ENCODE measurements around the gene FYTTD1.

Gene FYTTD1

GRCh38 chr3:197835509-197835908 is 85.8 kb downstream of the FYTTD1 start:
- no peak overlapping the region for H3K27ac ChIP-seq (ENCODE audit: low read depth, low read length)
- H3K4me1 ChIP-seq (ENCODE audit: insufficient read depth, low read length) = no peaks in the 10 kb centered on the region
- peaks cover 94% of the 10 kb centered on the region for H3K36me3 ChIP-seq (ENCODE audit: insufficient read depth, low read length)
- H3K9me3 ChIP-seq (ENCODE audit: insufficient read depth, low read depth, low read length) = no peaks in the 10 kb centered on the region
- H3K9ac ChIP-seq (ENCODE audit: low read depth, low read length) = no peak overlapping the region
- H3K4me3 ChIP-seq (ENCODE audit: low read length) = no peak overlapping the region
- H3K27me3 ChIP-seq (ENCODE audit: insufficient read depth, low read length) = no peaks in the 10 kb centered on the region
- 96% methylated on average over 5 of the region's 5 CpGs for WGBS

- H3K9ac ChIP-seq (ENCODE audit: low read depth, low read length) = no peak overlapping the region
- no peaks in the 10 kb centered on the region for H3K27me3 ChIP-seq (ENCODE audit: insufficient read depth, low read length)
- peaks cover 94% of the 10 kb centered on the region for H3K36me3 ChIP-seq (ENCODE audit: insufficient read depth, low read length)
- H3K9me3 ChIP-seq (ENCODE audit: insufficient read depth, low read depth, low read length) = no peaks in the 10 kb centered on the region
- no peak overlapping the region for H3K27ac ChIP-seq (ENCODE audit: low read depth, low read length)
- no peak overlapping the region for H3K4me3 ChIP-seq (ENCODE audit: low read length)
- no peaks in the 10 kb centered on the region for H3K4me1 ChIP-seq (ENCODE audit: insufficient read depth, low read length)
Observed at GRCh38 chr3:197836244-197836643, 86.6 kb downstream of the FYTTD1 start.

Data from HUES64 (cell line).